Measurements from ENCODE around the gene CD320. TPM values are rescaled to one million over a fixed set of nuclear protein-coding genes. Genes with fewer than 3 reads are reported as not detected.
"Not testable (repeated sequence)": the region's sequence is repeated elsewhere in the genome, so short reads cannot be mapped to it uniquely, and the experiment has no call there.

Gene CD320
- 88.7 and 93.7 TPM in 2 replicates for total RNA-seq (2014; rRNA removed; shearing (Covaris generic))
- polyA plus RNA-seq (2015; cell fraction: cytosol; rRNA removed) = 121 and 153 TPM in 2 replicates
- polyA plus RNA-seq (2015; cell fraction: nucleus; rRNA removed) = 81.6 and 85.9 TPM in 2 replicates

- DNase-seq (ENCODE audit: low read depth) = peak; percentile 86
These were observed at the start of gene CD320 for GRCh38 chr19:8307965-8308866. CD320 (minus strand) TSS chr19:8308358; CDS start chr19:8308290, 68 bp downstream.

DNA sequence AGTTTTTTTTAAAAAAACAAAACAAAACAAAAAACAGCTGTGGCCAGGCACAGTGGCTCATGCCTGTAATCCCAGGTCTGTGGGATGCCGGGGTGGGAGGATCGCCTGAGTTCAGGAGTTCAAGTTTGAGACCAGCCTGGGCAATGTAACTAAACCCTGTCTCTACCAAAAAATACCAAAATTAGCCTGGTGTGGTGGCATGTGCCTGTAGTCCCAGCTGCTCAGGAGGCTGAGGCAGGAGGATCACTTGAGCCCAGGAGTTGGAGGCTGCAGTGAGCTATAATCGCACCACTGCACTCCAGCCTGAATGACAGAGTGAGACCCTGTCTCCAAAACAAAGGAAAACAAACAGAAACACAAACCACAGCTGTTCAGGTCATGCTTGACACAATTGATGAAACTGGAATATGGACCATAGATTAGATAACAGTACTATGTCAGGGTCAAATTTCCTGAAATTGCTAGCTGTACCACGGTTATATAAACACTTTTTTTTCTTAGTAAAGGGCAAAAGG lies 48.9 kb upstream of the CD320 start:
- DNase-seq (ENCODE audit: low read depth) = no peak

GRCh38 chr19:8355631-8356402 lies 47.7 kb upstream of the CD320 start:
- peak; percentile 99 for DNase-seq (ENCODE audit: low read depth)

DNA sequence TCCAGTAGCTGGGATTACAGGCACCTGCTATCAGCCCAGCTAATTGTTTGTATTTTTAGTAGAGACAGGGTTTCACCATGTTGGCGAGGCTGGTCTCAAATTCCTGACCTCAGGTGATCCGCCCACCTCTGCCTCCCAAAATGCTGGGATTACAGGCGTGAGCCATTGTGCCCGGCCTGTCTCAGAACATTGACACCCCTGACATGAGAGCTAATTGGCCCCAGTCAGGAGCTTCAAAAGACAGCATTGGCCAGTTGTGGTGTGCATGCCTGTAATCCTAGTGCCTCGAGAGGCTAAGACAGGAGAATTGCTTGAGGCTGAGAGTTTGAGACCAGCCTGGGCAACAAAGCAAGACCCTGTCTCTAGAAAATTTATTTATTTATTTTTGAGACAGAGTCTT lies 44.7 kb upstream of the CD320 start:
- DNase-seq (ENCODE audit: low read depth) = not testable (repeated sequence)

DNA sequence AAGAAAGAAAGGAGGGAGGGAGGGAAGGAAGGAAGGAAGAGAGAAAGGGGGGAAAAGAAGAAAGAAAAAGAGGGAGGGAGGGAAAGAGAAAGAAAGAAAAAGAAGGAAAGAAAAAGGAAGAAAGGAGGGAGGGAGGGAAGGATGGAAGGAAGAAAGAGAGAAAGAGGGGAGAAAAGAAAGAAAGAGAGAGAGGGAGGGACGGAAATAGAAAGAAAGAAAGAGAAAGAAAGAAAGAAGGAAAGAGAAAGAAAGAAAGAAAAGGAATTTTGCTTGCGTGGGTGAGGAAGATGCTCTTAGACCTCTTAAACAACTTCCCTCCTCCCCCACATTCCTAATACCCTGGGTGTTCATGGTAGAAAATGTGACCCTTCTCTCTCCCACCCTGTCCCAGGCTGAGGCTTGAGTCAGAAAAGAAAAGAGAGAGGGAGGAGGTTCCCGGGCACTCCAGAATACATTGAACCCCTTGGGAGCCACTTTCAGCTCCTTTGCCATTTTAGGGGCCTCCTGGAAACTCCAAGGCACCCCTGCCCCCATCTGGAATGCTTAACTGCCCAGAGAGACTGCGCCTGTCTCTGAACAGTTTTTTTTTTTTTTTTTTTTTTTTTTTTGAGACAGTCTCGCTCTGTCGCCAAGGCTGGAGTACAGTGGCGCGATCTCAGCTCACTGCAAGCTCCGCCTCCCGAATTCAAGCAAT lies 44.1 kb upstream of the CD320 start:
- DNase-seq (ENCODE audit: low read depth) = no peak

GRCh38 chr19:8349629-8350372 lies 41.6 kb upstream of the CD320 start:
- not testable (repeated sequence) for DNase-seq (ENCODE audit: low read depth)

GRCh38 chr19:8343483-8343844 lies 35.3 kb upstream of the CD320 start:
- no peak for DNase-seq (ENCODE audit: low read depth)

GRCh38 chr19:8342684-8343482 lies 34.7 kb upstream of the CD320 start, which contains the start of gene KANK3:
KANK3 (minus strand) TSS chr19:8343262; CDS start chr19:8337828, 5,434 bp downstream.
- DNase-seq (ENCODE audit: low read depth) = peak; percentile 70

GRCh38 chr19:8342316-8342683 lies 34.1 kb upstream of the CD320 start:
- DNase-seq (ENCODE audit: low read depth) = no peak

DNA sequence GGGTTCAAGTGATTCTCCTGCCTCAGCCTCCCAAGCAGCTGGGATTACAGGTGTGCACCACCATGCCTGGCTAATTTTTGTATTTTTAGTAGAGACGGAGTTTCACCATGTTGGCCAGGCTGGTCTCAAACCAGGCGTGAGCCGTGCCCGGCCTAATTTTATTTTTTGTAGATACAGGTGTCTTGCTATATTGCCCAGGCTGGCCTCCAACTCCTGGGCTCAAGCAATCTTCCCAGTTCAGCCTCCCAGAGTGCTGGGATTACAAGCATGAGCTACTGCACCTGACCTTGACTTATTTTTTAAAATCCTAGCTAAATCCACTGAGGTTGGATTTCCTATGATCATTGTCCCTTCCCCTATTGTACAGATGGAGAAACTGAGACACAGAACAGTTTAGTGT lies 33.3 kb upstream of the CD320 start:
- not testable (repeated sequence) for DNase-seq (ENCODE audit: low read depth)

GRCh38 chr19:8340341-8341096 lies 32.4 kb upstream of the CD320 start:
- no peak for DNase-seq (ENCODE audit: low read depth)

DNA sequence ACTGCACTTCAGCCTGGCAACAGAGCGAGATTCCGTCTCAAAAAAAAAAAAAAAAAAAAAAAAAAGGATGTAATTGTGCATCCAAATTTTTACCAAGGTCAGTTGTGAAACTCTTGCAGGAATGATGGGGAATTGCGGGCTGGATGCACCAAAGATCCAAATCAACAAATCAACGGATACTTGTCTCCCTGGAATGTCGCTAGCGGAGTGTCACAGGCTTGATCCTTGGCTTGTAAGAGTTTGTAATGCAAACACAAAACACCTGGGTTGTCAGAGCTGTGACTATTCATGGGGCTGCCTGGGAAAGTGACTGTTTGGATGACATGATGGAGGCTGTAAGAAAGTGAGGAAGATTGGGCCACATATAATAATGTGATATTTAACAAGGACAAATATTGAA lies 30.7 kb upstream of the CD320 start:
- no peak for DNase-seq (ENCODE audit: low read depth)

DNA sequence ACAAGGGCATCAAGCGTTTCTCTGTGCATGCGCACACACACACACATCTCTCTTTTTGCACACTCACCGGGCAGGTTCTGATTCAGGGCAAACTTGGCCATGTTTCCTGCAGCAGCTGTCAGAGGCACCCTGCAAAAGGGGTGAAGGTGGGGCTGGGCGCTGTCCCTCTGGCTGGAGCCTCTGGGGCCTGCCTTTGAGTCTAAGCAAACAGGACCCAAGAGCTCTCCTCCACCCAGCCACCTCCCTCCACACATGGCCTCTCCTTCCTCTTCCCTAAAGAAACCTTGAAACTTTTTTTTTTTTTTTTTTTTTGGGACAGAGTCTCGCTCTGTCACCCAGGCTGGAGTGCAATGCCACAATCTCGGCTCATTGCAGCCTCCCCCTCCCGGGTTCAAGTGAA lies 29.6 kb upstream of the CD320 start:
- no peak for DNase-seq (ENCODE audit: low read depth)

DNA sequence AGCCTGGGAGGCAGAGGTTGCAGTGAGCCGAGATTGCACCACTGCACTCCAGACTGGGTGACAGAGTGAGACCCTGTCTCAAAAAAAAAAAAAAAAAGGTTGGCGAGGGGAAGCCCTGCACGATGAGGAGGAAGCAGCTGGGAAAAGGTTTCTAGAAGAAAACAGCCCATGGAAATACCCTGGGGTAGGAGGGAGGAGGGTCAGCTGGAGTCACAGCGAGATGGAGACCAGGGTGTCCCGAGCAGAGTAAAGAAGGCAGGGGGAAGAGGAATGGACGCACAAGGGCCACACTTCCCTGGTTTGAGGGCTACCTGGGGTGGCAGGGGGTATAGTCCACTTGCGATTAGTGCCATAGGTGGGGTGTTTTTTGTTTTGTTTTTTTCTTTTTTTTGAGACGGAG lies 28.5 kb upstream of the CD320 start:
- DNase-seq (ENCODE audit: low read depth) = no peak

DNA sequence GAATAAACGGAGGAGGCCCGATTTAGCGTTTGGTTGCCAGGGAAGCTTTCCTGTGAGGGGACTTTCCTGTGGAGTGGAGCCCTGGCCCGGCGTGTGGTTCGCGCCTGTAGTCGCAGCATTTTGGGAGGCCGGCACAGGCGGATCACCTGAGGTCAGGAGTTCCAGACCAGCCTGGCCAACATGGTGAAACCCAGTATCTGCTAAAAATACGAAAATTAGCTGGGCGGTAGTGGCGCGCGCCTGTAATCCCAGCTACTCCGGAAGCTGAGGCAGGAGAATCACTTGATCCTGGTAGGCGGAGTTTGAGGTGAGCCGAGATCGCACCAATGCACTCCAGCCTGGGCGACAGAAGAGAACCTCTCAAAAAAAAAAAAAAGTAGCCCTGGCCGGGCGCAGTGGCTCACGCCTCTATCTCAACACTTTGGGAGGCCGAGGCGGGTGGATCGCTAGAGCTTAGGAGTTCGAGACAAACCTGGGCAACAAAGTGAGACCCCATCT lies 28.0 kb upstream of the CD320 start:
- DNase-seq (ENCODE audit: low read depth) = no peak

DNA sequence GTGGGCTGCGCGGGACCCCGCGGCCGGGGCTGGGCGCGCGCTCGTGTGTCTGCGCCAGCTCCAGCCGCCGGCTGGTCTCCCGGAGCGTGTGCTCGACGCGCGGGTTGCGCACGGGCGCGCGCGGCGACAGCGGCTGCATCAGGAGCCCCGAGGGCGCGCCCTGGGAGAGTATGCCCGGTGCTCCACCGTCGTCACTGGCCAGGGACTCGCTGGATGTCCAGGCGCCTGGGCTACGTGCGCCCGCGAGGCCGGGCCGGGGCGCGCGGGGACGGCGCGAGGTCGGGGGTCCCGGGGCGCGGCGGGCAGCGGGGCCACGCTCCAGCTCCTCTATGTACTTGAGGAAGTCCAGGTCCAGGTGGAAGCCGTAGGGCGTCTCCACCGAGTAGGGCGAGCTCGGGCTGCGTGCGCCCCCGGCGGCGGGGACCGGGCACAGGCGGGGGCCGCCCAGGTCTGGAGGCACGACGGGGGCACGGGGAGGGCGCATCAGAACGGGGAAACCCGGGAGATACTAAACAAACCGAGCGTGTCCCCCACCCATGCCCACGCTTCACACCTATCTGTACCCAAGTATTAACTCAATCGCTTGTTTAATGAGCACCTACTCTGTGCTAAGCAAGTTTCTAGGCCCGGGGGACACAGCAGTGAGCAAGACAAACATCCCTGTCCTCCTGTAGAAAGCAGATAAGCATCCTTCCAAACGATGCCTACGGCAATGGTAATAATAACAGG lies 27.3 kb upstream of the CD320 start:
- no peak for DNase-seq (ENCODE audit: low read depth)

DNA sequence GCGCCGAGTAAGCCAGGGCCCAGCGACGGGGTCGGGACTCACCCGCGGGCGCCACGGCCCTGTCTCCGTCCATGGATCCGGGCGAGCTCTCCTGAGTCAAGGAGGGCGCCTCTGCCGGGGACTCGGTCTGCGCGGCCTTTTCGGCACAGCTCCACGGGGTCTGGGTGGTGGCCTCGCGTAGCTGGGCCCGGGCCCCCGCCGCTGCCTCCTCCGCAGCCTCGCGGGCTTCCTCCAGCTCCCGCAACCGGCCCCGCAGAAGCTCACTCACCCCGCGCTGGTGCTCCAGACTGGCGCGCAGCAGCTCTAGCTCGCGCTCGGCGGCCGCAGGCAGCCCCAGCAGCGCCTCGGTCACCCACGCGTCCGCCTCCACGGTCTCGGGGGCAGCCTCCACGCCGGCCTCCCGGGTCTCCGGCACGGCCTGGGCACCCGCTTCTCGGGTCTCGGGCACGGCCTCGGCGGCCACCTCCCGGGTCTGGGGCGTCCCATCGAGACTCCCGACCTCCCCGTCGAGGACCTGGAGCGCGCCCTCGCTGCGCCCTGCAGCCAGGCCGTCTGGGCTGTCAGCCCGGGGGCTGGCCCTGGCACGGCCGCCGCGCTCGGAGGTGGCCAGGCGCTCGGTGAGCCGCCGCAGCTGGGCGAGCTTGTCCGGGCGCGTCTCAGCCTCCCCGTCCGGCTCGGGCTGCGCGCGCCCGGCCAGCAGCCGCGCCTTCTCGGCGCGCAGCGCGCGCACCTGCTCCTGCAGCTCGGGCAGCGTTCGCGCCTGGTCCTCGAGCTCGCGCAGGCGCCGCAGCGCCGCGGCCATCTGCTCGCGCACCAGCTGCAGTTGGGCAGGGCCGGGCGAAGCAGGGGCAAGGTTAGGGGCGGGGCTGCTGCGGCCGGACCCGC lies 26.5 kb upstream of the CD320 start:
- DNase-seq (ENCODE audit: low read depth) = no peak
